IPS DF 19.7 (cell line): ENCODE measurements around the gene POLR2L.

ENCODE experiments used
- DNase-seq: peaks from one replicate; pipeline ENCODE4 v3.0.0-alpha.2; 2013; ENCODE audit warnings: low read depth, low spot score

POLR2L gene

GRCh38 chr11:826836-827145, 15.5 kb downstream of the POLR2L start:
- no peak for DNase-seq

DNA sequence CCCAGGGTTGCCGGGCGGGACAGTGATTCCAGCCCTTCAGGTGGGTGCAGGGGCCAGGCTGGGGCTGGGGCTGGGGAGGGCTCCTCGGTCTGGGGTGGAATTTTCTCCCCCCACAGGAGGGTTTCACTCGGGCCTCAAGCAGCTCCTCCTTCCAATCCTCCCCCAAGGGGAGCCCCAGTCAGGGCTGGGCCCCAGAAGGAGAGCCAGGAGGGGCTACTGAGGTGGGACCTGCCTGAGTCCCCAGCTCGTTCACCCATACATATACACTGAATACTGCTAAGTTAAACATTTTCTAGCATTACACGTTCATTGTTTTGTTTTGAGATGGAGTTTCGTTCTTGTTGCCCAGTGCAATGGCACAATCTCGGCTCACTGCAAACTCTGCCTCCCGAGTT, 16.1 kb downstream of the POLR2L start:
- DNase-seq, result no peak

GRCh38 chr11:825366-826226, 16.7 kb downstream of the POLR2L start:
- no peak for DNase-seq

GRCh38 chr11:824942-825341, 17.4 kb downstream of the POLR2L start:
- DNase-seq, result no peak

DNA sequence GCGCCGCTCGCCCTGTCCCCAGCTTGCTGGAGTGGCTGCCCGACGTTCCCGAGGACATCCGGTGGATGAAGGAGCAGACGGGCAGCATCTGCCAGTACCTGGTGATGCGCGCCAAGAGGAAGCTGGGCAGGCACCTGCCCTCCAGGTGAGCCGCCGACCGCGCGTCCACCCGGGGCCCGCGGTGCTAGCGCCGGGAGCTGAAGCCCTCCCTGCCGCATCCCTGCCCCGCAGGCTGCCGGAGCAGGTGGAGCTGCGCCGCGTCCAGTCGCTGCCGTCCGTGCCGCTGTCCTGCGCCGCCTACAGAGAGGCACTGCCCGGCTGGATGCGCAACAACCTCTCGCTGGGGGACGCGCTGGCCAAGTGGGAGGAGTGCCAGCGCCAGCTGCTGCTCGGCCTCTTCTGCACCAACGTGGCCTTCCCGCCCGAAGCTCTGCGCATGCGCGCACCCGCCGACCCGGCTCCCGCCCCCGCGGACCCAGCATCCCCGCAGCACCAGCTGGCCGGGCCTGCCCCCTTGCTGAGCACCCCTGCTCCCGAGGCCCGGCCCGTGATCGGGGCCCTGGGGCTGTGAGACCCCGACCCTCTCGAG, 17.9 kb downstream of the POLR2L start:
- DNase-seq, result no peak

DNA sequence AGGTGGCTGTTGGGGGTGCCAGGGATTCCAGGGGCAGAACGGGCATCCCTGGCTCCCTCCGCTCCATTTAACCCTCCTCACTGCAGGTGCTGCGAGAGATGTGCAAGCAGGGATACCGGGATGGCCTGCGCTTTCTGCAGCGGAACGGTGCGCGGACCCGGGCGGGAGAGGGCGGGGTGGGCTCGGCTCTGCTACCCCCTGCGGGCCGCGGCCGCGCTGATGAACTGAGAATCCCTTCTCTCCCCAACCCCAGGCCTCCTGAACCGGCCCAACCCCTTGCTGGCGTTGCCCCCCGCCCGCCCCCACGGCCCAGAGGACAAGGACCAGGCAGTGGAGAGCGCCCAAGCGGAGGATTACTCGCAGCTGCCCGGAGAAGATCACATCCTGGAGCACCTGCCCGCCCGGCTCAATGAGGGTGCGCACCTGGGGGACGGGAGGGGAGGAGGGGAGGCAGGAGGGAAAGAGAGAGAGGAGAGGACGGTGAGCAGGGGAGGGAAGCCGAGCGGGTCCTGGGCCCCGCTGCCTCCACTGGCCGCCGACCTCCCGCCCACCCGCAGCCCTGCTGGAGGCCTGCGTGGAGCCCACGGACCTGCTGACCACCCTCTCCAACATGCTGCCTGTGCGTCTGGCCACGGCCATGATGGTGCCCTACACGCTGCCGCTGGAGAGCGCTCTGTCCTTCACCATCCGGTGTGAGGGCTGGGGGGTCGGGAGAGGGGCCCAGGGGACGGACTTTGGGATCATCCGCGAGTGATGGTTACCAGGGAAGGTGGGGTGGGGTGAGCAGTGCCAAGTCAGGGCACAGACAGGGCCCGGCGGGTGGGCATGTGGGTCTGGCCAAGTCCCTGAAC, 18.7 kb downstream of the POLR2L start:
- DNase-seq, result no peak

DNA sequence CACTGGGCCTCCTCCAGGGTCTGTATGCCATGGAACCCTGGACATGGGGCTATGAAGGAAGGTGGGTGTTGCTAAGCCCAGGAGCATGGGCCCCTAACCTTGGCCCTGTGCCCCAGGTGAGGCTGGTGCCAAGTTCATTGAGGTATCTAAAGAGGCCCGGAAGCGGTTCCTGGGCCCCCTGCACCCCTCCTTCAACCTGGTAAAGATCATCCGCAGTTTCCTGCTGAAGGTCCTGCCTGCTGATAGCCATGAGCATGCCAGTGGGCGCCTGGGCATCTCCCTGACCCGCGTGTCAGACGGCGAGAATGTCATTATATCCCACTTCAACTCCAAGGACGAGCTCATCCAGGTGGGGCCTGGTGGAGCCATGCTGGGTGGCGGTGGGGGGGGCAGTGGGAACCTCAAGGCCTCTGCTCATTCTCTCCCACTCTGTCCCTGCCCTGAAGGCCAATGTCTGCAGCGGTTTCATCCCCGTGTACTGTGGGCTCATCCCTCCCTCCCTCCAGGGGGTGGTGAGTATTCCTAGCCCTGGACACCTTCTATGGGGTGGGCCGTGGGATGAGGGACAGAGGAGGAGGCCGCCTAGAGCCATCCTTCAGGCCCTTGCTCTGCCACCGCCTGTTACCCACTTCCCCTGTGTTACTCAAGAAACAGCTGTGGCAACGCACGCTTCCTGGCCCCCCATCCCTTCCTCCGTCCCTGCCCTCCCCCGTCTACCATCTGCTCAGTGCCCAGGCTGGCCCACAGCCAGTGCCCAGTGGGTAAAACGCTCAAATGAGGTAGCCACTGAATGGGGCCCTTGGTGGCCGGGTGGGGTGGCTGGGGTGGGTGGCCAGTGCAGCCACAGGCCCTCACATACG, 20.6 kb downstream of the POLR2L start:
- DNase-seq, result no peak

DNA sequence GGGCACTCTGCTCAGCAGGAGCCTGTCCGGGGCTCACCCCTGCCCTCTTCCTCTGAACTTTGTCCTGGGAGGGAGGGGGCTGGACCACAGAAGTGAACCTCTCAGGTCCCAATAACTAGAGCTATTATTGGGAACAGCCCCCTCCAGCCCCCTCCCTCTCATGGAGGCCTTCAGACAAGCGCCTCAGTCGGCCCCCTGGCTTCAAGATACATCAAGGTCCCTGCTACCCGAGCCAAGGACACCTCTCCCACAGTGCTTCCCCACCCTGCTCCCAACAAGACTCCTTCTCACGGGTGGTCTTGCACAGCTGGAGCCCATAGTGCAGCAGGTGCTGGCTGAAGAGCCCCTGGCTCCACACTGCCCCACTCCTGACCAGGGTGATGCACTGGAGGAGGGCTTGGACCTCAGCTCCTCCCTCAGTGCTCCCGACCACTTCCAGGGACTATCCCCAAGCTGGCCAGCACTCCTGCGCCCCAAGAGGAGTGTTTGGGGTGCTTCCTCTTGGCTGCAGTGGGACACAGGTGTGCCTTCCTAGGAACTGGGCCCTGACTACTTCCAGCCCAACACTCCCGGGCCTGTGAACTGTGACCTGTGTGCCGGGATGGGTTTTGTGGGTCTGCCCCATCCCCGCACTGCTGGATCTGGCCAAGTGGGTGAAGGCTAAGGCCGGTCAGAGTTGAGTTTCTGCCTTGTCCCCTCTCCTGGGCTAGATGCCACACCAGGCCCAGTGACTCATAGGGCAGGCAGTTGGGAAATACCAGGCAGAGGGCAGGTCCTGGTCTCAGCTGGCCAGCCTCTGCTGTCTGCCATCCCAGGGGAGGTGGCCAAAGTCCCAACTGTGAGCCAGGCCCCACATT, 21.4 kb downstream of the POLR2L start:
- no peak for DNase-seq

DNA sequence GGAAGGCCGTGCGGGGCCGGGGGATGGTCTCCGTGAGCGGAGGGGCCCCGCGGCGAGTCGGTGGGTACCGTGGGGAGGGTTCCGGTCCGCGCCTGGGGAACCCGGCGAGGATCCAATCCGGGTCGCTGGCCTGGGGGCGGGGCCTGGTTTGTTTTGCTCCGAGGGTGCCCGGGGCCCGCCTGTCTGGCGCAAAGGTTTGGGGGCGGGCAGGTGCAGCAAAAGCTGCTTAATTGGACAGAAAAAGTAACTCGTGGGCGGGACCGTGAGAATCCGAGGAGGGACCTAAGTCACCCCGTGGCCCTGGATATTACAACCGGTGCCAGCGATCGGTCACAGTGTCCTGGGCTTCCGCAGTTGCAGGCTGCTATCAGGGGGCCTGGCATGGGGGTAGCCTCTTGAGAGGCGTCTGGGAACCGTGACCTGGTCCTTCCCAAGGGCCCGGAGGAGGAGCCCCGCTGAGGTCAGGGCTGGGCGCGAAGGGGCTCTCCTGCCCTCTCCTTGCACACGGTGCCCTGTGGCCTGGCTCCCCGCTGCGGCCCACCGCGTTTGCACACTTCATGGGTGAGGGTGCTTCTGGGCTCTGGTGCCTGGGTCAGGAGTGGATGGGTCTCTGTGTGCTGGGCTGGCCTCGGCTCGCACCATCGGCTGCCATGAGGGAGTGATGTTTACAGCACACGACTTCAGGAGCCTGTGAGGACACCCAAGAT, 22.2 kb downstream of the POLR2L start:
- DNase-seq, result no peak

- no peak for DNase-seq
Measured at GRCh38 chr11:819129-819931, 23.0 kb downstream of the POLR2L start.

- DNase-seq, result no peak
Measured at GRCh38 chr11:818396-819128, 23.8 kb downstream of the POLR2L start, which contains the start of gene PNPLA2. Gene PNPLA2, plus strand, starts transcription at chr11:818914. Its CDS starts 805 bp downstream, at chr11:819719.

DNA sequence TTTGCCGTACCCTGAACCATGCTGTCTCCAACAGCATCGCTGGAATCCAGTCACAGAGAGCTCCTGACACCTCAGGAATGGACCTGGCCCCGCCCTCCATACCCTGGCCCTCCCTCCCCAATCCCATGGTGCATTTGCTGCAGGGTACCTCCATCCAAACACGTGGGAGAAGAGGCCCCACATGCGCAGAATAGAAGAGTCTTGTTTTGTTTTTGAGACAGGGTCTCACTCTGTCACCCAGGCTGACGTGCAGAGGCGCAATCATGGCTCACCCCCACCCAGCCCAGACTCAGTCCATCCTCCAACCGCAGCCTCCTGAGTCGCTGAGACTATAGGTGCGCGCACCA, 25.9 kb downstream of the POLR2L start:
- no peak for DNase-seq

- no peak for DNase-seq
Measured at GRCh38 chr11:815675-816432, 26.5 kb downstream of the POLR2L start.

DNA sequence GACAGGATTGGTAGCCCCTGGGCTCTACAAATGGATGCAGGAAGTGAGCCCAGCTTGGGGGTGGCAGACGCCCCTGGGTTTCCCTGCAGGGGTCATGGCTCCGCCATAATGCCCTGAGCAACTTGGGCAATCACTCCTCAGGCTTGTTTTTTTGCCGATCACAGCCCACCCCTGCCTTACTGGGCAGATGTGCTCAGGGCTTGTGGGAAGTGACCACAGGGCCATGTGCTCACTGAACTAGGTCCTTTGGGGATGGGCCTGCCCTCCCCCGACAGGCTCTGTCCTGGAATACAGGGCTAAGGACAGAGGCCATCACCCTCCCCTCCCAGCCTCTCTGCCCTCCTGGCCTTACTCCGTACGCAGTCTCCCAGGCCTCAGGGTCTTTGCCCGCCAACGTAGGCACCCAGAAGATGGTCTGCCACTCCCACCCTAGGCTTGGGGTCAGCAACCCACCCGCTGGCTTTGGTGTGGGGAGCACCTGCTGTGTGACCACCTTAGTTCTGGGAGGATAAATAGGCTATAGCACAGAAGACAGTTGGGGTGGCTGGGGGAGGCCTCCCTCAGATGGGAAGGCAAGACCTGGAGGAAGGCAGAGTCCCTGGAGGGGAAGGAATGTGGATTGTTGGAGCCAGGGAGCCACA, 28.8 kb downstream of the POLR2L start:
- no peak for DNase-seq

DNA sequence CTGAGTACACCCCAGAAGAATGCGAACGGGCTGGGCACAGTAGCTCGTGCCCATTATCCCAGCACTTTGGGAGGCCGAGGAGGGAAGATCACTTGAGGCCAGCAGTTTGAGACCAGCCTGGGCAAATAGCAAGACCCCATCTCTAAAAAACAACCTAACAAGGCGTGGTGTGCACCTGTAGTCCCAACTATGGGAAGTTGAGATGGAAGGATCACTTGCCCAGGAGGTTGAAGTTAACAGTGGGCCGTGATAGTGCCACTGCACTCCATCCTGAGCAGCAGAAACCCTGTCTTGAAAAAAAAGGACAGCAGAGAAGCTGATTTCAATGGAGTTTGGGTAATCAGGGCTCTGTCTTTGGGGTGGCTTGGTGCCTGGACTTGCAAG, 29.3 kb downstream of the POLR2L start:
- DNase-seq, result no peak

DNA sequence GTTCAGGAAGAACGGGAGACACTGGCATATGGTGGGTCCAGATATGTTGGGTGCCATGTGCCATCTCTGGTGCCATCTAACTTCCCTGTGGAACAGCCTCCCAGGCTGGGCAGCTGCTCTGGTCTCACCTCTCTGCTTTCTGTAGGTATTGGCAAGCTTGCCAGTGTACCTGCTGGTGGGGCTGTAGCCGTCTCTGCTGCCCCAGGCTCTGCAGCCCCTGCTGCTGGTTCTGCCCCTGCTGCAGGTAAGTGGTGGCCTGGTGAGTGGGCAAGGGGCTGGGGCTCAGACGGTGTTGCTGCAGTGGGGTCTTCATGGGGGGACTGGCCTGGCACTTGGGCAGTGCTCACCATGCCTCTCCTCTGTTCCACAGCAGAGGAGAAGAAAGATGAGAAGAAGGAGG, 29.9 kb downstream of the POLR2L start:
- DNase-seq, result no peak
